ENCODE results near the gene GLRA2. TPM values are rescaled to one million over a fixed set of nuclear protein-coding genes. Genes with fewer than 3 reads are reported as not detected.
A peak's percentile ranks its signal among the peaks of the same experiment; 100 is the strongest.

Gene GLRA2
- total RNA-seq, 4 donors from 2014 or later = 0.48 TPM; not detected in 3

DNA sequence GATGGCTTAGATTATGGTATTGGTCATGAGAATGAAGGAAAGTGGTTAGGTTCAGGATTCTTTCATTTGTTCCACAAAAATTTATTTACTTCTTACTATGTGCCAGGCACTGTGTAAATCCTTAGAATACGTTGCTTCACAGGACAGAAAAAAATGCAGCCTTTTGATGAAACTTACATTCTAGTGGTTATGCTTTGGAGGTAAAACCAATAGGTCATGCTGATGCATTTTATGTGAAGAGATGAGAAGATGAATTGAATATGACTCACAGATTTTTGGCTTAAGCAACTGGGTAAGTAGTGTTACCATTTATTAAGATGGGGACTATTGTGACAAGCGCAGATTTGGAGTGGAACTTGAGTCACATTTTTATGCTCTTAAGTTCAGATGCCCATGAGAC is 165.3 kb downstream of the GLRA2 start:
- intact Hi-C loops (cut with DNase I; ENCODE audit: low total_unique reads) = no loop called here
- Histone ChIP-seq H3K9me3 (no peaks in the 10 kb centered on the region), H3K4me3 (no peak overlapping the region), H3K36me3 (no peaks in the 10 kb centered on the region), H3K4me1 (no peaks in the 10 kb centered on the region), H3K27ac (no peak overlapping the region), H3K27me3 (no peaks in the 10 kb centered on the region)
- no peak for DNase-seq
- no peak for TF ChIP-seq POLR2A (IDR thresholded peaks at IDR 0.05)
- no peak for TF ChIP-seq CTCF (IDR thresholded peaks at IDR 0.05)

- Histone ChIP-seq H3K27ac (no peak overlapping the region), H3K4me1 (no peaks in the 10 kb centered on the region), H3K9me3 (no peaks in the 10 kb centered on the region), H3K36me3 (no peaks in the 10 kb centered on the region), H3K4me3 (no peak overlapping the region), H3K27me3 (no peaks in the 10 kb centered on the region)
- TF ChIP-seq CTCF (IDR thresholded peaks at IDR 0.05) = peak in 1 of 4 experiments; percentile 16
- no peak for TF ChIP-seq POLR2A (IDR thresholded peaks at IDR 0.05)
- intact Hi-C loops (cut with DNase I; ENCODE audit: low total_unique reads) = no loop called here
- DNase-seq = no peak
Measured at GRCh38 chrX:14697451-14697850, 168.1 kb downstream of the GLRA2 start.

- no peak overlapping the region for H3K27ac ChIP-seq
- H3K27me3 ChIP-seq = no peaks in the 10 kb centered on the region
- intact Hi-C loops (cut with DNase I; ENCODE audit: low total_unique reads) = no loop called here
- no peaks in the 10 kb centered on the region for H3K9me3 ChIP-seq
- no peak overlapping the region for H3K4me3 ChIP-seq
- DNase-seq = no peak
- no peaks in the 10 kb centered on the region for H3K36me3 ChIP-seq
- TF ChIP-seq POLR2A (IDR thresholded peaks at IDR 0.05) (no peak), CTCF (IDR thresholded peaks at IDR 0.05) (no peak)
- H3K4me1 ChIP-seq = no peaks in the 10 kb centered on the region
Measured at GRCh38 chrX:14698790-14699189, 169.5 kb downstream of the GLRA2 start.

GRCh38 chrX:14700982-14701381 is 171.6 kb downstream of the GLRA2 start:
- Histone ChIP-seq H3K36me3 (no peaks in the 10 kb centered on the region), H3K9me3 (no peaks in the 10 kb centered on the region), H3K4me3 (no peak overlapping the region), H3K4me1 (no peaks in the 10 kb centered on the region), H3K27me3 (no peaks in the 10 kb centered on the region), H3K27ac (no peak overlapping the region)
- intact Hi-C loops (cut with DNase I; ENCODE audit: low total_unique reads) = no loop called here
- no peak for DNase-seq
- TF ChIP-seq CTCF (IDR thresholded peaks at IDR 0.05) = no peak
- TF ChIP-seq POLR2A (IDR thresholded peaks at IDR 0.05) = no peak

- no peak for TF ChIP-seq CTCF (IDR thresholded peaks at IDR 0.05)
- TF ChIP-seq POLR2A (IDR thresholded peaks at IDR 0.05) = no peak
- no peaks in the 10 kb centered on the region for H3K27me3 ChIP-seq
- intact Hi-C loops (cut with DNase I; ENCODE audit: low total_unique reads) = no loop called here
Measured at GRCh38 chrX:14702145-14702544, 172.8 kb downstream of the GLRA2 start.

More at GRCh38 chrX:14702145-14702544, 172.8 kb downstream of the GLRA2 start:
- no peak for DNase-seq
- Histone ChIP-seq H3K36me3 (no peaks in the 10 kb centered on the region), H3K4me3 (no peak overlapping the region), H3K27ac (no peak overlapping the region), H3K9me3 (no peaks in the 10 kb centered on the region), H3K4me1 (no peaks in the 10 kb centered on the region)
